Measurements from ENCODE around the gene LYPD5.

LYPD5 gene

GRCh38 chr19:43748205-43748594 is 54.0 kb downstream of the LYPD5 start:
- TF ChIP-seq CTCF (IDR thresholded peaks at IDR 0.05; ENCODE audit: low read depth, low read length): no peak
- DNase-seq (ENCODE audit: extremely low read depth, low read depth): no peak

GRCh38 chr19:43747557-43748204 is 54.6 kb downstream of the LYPD5 start:
- DNase-seq (ENCODE audit: extremely low read depth, low read depth): no peak
- no peak for TF ChIP-seq CTCF (IDR thresholded peaks at IDR 0.05; ENCODE audit: low read depth, low read length)

Measured in AG09319 (cell line).